GM21526 (cell line): ENCODE results near the gene PF4V1.

Source experiments
- ATAC-seq: cut with Tn5 transposase; IDR thresholded peaks from one replicate; pipeline ENCODE4 v1.9.1; 2021; ENCODE audit warnings: moderate library complexity; ENCODE audit not compliant: unreplicated experiment, low FRiP score

PF4V1 gene

DNA sequence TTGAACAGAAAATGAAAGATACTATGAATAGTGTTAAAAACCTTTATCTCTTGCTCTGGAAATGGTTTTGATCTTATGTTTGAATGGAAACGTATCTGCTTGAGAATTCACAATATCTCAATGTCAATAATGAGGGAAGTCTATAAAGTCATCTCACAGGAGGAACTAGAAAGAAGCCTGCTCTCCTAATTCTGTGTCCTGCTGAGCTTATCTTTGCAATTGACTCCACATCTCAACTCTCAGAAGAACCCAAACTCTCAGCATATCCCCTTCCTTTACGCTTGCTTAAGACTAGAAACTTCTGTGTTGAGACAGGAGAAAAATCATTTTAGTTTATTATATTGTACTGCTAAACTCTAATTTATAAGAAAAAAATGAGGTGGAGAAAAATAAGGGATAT, 8.3 kb upstream of the PF4V1 start:
- no peak for ATAC-seq

DNA sequence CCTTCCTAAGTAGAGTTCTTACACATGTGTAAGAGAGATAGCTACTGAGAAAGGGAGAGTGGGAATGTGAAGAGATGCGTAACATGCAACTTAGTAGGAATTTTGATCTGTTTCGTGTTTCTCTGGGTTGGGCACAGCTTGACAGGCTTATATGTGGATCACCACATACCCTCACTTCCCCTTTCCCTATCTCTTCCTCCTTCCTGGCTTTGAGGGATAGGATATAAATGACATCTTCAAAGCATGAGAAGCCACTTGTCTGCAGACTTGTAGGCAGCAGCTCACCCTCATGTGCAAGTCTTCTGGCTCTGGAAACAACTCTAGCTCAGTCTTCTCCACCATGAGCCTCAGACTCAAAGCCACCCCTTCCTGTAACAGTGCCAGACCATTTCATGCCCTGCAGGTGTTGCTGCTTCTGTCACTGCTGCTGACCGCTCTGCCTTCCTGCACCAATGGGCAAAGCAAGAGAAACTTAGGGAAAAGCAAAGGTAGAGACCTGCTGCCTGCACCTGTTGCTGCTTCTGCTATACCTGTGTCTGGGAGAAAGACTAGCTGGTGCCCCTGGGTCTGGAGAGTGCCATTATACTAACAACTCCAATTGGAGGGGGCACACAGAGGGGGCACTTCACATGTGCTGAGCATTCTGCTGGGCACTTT, 5.4 kb upstream of the PF4V1 start:
- ATAC-seq = no peak

DNA sequence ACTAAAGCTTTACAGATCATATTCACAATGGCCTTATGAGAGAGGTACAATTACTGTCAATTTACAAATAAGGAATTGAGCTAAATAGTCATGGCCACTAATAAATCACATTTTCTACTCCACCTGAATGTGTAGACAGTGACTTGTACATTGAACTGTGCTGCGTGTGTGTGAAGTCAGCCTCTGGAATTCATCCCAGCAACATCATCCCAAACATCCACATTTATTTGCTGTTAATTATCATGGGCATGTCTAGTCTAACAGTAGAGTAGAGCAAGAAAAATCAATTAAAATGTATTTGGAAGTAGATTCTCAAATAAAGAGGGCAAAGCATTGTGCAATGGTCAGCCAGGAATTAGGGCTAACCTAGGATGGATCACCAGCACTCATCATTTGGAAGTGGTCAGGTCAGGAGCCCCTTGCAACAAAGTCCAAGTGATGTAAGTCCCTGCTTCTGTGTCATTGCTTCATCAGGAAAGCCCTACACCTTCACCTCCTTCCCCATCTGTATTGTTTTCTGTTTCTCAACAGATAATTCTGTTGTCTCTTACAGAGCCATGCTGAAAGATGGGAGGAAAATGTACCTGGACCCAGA, 4.8 kb upstream of the PF4V1 start:
- no peak for ATAC-seq

DNA sequence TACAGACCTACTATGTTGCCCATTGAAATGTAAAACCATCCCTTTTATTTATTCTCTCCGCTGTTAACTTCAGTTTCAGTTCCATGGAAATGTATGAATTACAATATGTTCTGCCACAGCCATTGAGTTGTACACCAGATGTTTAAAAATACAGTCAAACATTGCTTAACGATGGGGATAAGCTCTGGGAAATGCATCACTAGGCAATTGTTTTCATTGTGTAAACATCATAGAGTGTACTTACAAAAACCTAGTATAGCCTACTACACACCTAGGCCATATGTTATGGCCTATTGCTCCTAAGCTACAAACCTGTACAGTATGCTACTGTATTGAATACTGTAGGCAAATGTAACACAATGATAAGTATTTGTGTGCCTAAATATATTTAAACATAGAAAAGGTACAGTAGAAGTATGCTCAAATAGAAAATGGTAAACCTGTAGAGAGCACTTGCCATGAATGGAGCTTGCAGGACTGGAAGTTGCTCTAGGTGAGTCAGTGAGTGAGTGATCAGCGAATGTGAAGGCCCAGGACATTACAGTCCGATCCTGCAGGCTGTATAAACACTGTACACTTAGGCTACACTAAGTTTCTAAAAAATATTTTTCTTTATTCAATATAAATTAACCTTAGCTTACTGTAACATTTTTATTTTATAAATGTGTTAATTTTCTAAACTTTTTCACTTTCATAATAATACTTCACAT, 2.7 kb upstream of the PF4V1 start:
- ATAC-seq = no peak

DNA sequence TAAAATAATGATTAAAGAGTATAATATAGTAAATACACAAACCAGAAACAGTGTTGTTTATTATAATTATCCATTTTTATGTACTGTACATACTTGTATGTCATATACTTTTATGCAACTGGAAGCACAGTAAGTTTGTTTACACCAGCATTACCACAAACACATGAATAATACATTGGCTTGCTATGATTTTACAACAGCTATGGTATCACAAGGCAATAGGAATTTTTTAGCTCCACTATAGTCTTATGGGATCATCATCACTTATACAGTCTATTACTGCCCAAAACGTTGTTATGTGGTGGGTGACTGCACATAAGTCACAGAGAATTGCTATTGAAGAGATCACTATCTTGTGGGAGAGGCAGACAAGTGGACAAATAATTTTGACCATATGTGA, 1.8 kb upstream of the PF4V1 start:
- no peak for ATAC-seq

DNA sequence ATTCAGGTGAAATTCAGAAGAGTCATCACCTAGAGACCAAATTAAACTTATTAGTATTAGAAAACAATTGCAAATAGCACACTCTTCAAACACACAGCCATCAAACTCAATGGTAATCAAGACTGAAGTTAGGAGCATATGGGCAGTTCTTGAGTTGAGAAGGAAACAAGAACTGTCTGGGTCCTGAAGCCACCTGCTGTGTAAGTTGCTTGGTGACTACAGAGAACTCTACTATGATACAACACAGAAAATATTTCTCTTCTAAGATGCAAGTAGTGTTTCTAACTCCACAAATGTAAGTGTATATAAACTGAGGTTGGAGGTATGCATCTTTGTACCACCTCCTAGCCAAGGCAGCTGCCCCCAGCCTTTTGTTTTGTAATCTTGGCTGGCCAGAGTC, 325 bp upstream of the PF4V1 start:
- ATAC-seq = no peak

DNA sequence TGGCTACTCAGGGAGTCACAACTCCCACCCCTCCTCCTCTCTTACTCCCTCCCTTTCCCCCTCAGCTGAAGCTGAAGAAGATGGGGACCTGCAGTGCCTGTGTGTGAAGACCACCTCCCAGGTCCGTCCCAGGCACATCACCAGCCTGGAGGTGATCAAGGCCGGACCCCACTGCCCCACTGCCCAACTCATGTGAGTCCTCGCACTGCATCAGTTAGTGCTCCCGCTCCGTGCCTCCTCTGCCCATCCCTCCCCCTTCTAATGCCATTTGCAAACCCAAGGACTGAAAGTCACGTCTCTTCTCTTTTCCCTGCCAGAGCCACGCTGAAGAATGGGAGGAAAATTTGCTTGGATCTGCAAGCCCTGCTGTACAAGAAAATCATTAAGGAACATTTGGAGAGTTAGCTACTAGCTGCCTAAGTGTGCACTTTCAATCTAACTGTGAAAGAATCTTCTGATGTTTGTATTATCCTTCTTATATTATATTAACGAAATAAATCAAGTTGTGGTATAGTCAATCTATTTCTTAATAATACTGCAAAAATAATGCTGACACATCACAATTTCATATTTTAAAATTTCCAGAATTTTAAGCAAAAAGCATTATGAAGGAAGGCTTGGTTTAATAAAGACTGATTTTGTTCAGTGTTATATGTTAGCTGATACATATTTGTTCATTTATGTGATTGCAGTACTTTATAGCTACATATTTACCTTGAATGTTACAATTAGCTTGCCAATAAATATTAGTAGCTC, 800 bp downstream of the PF4V1 start:
- no peak for ATAC-seq

DNA sequence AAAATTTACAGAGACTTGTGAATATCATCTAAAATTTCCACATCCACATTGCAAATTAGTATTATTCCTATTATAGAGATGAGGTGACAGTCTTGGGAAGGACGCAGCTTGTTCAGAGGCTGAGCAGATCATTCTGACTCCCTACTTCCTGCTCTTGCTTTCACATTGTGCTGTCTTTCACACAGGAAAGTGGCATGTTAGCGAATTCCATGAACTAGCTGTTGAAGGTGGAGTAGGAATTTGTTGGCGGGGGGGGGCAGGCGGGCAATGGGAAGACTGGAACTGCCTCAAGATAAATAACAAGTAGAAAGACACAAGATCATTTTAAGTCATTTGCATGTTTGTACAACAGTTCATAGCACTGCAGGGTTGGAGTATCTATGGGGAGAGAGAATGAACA, 2.3 kb downstream of the PF4V1 start:
- no peak for ATAC-seq

DNA sequence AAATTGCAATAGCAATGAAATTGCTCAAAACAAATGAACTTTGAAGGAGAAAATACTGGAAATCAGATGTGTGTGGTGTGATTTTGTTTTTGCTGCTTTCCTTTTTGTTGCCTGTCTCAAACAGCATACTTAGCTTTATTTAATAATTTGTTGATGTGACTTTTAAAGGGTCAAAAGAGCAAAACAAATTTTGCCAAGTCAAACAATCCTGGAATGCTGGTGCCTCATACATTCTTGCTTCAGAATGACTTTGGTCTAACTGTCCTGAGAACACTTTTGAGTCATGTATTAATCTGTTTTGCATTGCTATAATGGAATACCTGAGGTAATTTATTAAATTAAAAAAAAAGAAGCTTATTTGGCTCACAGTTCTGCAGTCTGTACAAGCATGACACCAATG, 3.4 kb downstream of the PF4V1 start:
- no peak for ATAC-seq

DNA sequence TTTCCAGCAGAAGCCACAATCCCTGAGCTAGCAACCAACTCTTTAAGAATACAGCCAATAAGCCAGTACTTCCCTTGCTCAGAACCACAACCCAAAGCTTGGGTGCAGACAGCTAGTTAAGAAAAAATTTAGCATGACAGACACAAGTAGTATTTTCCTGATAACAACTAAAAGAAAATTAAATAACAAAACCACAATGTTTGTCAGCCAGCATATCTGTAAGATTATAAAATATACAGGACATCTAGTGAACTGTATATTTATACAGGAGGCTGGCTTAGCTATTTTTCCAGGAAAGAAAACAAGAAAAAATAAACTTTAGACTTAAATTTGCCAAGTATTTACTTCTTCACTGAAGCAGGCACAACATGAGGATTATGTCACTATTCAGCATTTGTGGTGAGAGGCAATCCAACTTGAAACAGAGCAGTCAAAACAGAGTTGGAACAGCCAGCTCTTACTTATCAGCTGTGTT, 6.6 kb downstream of the PF4V1 start:
- no peak for ATAC-seq

DNA sequence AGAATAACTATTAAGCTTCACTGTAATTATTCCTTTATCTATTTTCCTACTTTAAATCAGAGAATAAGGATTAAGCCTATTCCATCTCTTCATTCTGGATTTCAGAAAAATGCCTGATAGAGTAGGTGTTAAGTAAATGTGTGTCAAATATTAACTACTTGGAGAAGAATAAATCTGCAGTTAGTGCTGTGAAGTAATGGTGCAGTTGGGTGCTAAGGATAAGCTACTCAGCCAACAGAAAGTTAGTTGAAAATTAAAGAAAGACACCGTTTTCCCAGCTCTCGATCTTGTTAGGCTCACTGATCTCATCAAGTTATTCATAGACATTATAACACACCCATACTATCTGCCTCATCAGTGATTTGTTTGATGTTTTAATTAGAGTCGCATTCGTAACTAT, 7.1 kb downstream of the PF4V1 start:
- ATAC-seq = no peak

DNA sequence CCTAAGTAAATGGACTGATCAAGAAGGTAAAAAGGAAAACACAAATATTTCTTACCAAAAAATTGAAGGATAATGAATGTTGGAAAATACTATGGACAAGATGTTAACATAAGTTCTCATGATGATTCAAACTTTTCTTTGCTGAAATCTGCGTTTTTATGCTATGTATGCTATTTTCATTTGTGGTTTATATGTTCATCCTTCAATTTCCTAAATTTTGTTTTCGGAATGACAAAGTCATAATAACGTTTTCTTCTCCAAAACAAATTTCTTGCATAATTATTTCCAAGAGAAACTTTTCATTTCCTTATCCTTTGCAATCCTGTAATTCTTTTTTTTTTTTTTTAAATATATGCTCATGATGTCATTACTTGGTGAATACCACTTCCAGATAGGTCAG, 7.8 kb downstream of the PF4V1 start:
- ATAC-seq = no peak

DNA sequence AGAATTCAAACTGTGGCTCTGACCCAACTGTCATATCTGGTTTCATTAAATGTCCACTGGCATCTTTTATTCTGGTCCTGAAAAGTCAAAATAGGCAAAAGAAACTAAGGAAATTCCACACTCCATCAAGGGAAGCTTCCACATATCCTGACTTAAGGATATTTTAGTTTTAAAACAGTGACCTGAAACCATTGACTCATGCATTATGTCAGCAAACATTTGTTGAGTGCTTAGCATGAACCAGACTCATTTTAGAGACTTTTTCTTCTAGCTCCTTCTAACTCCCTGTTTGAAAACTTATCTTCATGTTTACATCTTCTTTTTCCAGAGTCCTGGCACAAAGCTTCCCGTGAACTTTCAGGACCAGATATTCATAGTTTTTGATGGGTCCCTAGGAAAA, 9.2 kb downstream of the PF4V1 start:
- ATAC-seq = no peak

DNA sequence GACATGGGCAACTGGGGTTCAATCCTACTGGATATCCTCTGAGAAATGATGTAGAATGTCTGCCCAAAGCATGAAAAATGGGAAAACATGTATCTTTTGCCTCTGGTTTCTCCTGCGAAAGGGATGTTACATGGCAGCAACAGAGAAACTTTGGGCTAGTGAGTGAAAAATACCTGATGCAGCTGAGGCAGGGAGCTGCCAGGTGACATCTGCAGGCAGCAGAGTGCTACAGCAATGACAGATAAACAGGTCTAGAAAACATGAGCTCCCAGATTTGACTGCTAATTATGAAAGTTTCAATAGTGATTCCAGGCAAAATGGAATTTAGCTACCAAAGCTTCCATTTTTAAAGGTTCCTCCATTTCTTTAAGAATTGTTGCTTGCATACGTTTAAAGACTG, 11.3 kb downstream of the PF4V1 start:
- ATAC-seq = no peak

DNA sequence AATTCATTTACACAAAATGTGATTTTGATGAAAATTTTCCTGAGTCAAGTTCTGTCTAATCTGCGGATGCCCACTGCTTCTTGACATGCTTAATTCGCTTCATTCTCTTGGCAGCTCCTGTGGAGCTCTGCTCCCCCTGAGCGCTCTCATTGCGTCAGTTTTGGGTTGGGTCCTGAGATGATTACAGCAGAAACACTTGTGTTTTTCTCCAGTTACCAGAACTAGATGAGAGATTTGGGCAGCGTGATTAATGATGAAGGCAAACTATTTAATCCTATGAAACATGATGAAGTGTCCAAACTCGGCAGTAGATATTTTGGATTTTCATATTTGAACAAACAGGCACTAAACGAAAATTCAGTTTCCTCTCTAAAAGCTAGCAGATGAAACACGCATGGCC, 11.9 kb downstream of the PF4V1 start:
- no peak for ATAC-seq

DNA sequence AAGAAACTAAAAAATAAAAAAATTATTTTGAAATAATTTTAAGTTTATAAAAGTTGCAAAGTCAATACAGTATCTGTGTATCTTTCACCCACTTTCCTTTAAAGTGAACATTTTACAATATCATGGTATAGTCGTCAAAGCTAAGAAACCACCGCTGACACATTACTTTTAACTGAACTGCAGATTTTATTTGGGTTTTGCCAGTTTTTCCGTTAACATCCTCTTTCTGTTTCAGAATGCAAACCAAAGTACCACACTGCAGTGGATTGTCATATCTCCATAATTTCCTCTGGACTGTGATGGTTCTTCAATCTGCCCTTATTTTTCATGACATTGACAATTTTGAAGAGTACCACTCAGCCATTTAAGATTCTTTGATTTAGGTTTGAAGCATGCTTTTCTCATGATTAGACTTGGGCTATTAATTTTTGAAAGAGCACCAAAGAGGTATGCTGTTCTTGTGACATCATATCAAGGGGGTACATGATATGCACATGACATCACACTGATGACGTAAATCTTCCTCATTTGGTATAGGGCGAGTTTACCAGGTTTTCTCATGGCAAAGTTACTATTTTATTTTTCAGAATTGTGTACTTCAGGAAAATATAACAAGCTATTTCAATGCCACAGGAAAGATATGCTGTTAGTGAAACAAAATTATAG, 12.5 kb downstream of the PF4V1 start:
- ATAC-seq = no peak

DNA sequence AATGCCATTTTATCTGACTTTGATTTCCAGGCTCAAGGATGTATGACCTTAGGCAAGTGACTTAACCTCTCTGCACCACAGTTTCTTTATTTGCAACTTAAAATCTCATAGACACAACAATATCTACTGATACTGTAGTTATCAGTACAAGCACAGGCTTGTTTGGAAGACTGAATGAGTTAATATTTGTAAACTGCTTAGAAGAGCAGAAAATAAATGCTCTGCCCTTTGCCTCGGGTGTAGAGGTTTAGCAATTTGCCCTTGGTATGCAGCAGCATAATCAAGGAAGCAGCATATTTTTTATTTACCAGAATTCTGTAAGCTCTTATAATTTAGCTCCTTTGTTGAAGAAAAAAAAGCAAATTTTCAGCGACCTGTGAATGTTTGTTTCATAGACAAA, 13.2 kb downstream of the PF4V1 start:
- no peak for ATAC-seq

DNA sequence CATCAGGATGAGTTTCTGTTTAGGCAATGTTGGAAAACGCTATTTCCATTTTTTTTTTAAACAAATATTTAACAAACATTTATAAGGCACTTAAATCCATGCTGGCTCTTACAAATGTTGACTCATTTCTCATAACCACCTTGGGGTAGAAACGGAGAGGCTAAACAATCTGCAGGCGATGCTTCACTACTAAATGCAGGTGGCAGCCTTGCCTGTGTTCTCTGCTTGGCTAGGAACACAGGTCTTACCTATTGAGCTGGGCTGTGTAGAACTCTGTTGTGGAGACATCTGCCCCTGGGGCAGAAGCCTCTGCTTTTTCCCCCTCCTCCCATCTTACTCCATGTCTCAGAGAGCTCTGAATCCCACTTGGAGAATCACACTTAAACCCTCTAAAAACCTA, 14.7 kb downstream of the PF4V1 start:
- no peak for ATAC-seq

DNA sequence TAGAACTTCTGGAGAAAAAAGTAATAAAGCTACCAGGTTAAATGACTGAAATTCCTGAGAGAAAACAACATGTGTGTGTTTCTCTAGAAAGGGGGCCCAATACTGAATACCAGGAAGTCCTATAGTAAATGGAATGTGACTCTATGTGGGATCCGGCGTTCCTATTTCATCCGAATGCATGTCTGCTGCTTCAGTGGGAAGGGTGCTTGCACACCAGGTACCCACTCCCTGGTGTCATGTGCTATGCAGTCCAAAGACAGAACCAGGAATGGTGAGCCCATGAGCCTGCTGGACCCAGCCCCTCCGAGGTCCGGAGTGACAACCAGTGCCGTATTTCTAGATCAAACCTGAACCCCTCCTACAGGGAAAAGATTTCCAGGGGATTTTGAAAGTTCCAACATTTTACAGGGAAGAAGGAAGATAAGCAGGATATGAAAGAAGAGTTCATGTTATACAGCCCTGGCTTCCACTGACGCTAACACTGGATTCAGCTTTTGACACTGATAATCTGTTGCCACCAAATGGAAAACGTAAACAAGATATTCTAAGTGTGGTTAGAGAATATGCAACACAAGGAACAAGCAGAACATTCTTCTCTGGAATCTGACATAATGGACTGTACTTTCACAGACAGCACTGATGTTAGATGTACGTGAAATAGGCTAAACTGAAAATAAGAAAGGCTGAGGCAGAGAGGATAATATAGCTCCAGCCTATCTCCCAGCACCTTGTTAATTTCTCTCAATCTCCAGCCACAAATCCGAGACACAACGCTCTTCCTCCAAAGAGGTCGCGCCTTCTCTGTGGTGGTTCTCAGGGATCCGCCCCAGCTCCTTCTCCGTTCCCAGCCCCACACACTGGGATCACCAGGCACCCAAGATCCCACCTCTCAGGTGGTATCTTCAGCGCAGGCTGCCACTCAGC, 15.4 kb downstream of the PF4V1 start:
- ATAC-seq = no peak
